A204.1 (cell line): Measurements from ENCODE around the gene TUBG1.
"Not testable (repeated sequence)": the region's sequence is repeated elsewhere in the genome, so short reads cannot be mapped to it uniquely, and the experiment has no call there.

Source experiments
- FAIRE-seq: peaks from 2 replicates; lab custom pipeline; 2012; peaks lifted over from hg19 to GRCh38; lab: Jason Lieb, UNC

The TUBG1 gene

DNA sequence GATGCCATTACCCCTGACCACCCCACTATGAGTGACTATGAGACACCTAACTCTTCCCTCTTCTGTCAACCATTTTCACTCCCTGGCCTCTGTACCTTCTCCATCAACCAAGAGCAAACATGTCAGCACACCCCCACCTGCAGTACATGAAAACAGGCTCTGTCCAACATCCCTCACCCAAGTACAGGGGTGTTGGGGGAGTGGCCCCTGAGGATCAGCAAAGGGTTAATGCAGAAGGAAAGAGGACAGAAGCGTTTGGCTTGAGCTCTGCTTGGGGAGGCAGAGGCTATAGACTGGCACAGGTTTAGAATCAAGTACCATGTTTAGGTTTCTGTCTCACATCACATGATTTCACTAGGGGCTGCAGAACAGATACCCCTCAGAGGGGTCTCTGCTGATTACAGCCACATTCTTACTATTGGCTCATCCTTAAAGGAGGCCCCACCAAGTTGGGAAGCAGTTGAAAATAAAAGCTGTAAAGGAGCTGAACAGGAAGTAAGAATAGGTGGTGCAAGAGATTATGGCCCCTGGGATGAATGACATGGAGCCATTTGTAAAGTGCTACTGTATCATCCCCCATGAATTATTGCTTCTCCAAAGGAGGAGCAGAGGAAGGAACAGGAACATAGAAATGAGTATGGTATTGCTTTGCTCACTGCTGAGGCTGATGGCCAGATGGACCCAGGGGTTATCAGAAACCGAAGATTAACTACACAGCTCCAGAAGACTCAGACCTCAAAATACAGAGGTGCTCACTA, 29.5 kb upstream of the TUBG1 start:
- no peak for FAIRE-seq

DNA sequence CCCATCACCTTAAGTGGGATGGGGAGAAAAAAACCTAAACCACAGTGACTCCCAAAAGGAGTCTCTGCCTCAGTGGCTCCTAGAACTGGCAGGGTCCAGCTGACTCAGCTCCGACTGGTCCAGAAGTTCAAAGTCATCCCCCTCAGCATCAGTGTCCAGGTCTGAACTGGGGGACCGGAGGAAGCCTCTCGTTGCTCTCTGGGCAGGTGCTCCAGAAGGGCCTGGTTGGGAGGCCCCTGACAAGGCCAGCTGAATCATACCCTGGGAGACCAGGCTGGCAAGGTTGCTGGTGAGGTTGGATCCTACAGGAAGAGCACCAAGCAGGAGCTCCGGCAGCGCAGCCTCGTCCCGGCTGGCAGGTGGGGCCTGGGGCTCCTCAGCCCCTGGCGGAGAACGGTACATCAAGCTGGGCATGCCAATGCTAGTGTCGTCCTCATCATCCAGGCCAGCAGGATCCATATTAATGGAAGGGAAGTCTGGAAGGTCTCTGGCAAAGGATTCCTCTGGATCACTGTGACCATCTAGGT, 27.7 kb upstream of the TUBG1 start:
- no peak for FAIRE-seq

DNA sequence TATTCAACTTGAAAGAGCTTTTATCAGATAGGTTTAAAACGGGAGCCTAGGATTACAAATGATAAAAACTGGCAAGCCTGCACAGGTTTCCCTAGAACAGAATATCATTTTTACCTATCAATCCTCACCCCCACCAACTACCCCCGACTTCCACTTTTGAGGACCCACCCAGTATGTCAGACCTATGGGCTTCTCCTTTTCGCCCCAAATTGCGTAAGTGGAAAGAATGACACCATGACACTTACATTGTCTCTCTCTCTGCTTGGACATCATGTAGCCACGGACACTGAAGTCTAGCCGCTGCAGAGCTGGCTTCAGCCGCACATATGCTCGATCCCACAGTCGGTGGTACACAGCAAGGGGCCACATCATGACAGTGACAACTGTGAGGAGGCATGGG, 24.6 kb upstream of the TUBG1 start:
- FAIRE-seq = no peak

DNA sequence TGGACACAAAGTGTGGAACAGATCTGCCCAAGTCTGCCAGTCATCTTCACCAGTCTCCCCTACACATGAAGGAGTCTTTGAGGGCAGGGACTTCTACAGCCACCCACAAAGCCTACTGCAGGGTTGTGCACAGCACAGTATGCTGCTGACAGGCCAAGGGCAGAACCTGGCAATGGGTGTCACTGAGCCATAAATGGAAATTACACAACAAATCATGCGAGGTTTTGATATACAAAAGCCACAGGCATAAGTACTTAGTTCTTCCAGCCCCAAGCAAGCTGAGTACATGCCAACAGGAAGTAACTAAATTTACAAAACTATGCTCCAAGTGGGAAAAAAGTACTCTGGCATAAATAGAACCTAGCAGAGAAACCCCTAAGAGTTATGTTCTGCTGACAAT, 24.1 kb upstream of the TUBG1 start:
- FAIRE-seq = no peak

DNA sequence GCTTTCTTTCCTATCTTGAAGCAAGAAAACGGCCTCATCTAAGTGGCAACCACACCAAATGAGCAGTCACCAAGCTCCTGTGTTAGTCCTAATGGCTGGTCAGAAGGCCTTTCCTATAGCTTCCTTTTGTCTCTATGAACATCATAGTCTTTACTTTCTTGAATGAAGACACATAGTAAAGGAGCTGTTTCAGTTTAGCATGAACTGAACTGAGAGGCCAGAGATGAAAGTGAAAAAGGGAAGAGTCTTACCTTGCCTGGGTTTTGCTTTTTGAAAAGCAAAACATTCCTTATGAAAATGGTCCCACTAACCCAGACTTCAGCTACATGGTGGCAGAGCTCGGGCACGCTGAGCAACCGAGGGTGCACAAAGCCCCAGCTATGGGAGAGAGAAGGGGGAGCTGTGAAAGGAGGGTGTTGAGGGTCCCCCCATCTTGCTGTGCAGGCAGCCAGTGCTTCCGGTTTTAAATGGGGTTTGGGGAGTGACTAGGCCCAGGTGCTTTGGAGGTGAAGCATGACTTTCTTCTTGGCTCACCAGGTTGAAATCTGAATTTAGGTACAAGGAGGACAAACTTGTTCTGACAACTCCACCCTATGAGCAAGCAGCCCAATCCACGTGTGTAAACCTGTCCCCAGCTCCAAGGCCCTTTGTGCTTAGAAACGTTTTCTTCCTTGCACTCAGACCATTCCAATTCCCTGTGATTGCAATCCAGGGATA, 22.8 kb upstream of the TUBG1 start:
- no peak for FAIRE-seq

DNA sequence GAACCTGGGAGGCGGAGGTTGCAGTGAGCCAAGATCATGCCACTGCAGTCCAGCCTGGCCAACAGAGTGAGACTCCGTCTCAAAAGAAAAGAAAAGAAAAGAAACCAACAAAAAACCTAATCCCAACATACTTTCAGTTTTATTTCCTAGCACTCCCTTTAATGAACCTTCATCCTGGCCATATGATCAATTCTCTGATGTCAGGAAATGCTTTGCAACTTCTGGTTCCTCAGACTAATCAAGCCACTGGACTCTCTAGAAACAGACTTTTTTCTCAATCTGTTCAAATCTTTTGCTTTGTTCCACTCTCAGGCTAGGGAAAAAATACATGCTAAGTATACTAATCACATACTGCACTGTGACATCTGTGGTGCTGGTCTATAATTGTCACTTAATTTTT, 18.6 kb upstream of the TUBG1 start:
- no peak for FAIRE-seq

DNA sequence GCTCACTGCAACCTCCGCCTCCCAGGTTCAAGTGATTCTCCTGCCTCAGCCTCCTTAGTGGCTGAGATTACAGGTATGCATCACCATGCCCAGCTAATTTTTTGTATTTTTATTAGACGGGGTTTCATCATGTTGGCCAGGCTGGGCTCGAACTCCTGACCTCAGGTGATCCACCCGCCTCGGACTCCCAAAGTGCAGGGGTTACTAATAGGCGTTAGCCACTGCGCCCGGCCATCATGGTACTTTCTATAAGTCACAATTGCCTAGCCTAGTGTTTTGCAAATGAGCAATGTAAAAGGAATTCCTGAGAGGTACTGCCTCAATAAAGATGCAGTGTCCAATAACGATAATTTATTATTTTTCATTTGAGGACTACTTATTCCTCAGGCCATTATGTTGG, 18.1 kb upstream of the TUBG1 start:
- FAIRE-seq = no peak

DNA sequence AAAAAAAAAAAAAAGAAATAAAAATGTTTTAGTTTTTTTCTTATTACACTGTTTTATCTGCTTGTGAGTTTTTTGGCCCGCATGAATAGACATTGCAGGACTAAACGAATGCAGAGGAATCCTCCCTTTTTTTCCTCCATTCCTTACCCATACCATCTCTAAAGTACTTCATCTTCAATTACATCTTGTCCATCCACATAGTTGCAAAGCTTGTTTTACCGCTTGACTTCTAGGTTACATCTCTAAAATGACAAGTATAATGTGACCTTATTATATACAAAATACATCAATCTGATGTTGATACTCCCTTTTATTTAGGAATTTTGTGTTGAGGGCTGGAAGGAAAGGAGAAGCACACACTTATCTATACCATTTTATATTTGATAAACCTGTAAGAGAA, 13.1 kb upstream of the TUBG1 start:
- FAIRE-seq = no peak

DNA sequence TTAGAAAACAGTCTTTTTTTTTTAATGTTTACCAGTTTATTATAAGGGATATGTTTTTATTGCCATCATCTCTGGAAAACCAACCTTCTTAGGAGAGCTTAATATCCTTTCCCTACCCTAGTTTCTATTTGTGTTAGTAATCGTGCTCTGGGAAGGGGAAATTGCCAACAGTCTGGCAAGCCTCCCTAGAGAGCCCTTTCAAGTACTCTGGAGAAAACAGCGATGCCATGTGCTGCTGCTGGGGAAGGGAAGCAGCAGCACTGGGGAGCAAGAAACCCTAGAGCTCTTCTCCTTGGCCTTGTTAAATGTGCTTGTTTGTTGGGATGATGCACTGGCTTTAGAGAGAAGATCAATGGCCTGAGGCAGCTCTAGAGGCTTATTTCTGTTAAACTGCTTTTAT, 10.6 kb upstream of the TUBG1 start:
- FAIRE-seq = no peak

DNA sequence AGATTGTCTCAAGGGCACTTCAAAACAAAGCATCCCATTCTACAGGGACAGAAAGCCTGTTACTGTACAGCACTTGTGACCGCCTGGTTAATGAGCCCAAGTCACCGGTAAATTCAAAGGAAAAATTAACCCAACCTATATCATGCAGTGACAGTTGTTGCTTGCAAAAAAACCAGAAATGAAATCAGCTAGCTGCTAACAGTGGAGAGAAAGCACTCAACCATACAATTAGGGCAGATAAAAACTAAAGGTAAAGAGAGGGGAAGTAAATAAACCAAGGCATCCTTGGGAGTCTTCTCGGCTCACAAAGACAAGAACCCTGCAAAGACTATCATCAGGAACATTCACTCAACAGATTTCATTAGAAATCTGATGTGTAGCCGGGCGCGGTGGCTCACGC, 6.2 kb upstream of the TUBG1 start:
- FAIRE-seq = no peak

DNA sequence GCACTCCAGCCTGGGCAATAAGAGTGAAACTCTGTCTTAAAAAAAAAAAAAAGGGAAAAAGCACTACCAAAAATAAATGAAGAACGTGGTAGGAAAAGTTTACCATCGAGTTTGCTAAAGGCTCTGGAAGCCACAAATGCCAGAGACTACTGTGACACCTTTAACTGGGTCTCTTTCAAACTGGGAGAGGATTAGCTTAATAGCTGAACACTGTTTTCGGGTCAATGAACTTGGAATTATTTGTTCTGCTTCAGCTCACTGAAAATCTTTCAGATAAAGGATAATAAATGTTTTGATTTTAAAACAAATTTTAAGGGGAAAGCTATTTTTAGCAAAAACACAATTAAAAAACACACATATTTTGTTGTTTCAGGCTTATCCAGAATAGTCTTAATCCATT, 1.7 kb upstream of the TUBG1 start:
- FAIRE-seq = no peak

DNA sequence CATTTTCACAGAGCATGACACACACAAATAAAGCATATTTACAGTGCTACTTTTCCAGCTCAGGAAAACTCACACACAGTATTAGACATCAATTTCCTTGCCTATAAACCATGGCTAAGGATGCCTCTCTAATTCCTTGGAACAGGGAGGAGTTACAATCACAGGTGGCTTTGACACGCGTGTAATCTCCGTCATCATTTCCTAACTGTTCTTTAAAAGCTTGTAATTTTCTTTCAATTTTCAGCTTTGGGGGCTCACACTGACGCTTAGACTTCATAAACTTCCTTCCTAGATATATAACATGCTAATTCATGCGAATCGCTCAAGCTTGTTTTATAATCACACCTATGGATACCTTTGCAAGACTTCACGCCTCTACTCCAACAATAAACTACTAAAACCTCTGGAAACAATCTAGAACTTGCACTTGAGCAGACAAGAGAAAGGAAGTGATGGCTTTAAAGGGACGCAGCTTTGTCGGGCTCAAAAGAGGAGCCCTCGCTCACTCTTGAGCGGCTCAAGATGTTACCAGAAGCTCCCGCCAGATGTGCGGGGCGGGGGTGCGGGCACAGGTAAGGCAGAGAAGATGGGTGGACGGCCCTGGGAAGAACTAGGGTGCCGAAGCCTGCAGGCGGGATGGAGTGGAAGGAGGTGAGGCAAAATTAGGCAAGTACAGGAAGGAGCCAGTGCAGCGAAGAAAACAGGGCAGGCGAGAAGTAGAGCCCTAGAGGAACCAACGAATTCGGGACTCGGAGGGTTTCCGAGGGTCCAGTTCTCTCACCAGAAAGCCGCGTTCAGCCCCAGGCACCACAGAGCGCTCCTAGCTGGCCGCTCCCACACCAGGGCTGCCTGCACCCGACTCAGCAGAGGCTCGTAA, 940 bp upstream of the TUBG1 start:
- FAIRE-seq = no peak

DNA sequence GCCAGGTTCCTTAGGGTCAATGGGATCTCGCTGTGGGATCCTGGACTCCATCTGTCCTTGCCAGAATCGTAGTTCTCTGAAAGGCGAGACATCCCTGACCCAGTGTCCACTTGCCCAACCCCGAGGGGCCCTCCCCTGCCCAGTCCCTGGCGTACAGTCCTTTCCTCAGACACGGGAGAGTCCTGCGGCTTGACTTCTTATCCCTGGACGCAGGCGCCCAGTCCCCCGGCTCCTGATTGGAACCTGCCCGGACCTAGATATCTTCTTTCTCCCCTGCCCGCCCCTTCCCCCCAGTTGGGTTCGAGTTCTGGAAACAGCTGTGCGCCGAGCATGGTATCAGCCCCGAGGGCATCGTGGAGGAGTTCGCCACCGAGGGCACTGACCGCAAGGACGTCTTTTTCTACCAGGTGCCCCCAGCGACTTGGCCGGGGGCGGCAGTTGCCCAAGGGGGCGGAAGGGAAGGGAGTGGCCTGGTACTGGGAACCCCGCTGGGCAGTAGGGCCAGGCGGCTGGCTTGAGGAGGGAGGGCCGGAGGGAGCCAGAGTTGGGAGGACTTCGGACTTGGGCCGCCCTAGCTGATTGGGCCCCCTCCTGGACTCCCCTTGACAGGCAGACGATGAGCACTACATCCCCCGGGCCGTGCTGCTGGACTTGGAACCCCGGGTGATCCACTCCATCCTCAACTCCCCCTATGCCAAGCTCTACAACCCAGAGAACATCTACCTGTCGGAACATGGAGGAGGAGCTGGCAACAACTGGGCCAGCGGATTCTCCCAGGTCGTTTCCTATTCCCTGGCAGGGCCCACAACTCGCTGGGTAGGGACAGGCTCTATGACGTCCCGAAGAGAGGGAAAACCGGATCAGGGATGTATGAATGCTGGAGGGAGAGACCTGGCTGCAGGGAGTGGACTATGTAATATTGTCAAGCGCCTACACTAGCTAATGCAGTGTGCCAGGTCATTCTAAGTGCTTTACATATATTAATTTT, 625 bp downstream of the TUBG1 start:
- not testable (repeated sequence) for FAIRE-seq

DNA sequence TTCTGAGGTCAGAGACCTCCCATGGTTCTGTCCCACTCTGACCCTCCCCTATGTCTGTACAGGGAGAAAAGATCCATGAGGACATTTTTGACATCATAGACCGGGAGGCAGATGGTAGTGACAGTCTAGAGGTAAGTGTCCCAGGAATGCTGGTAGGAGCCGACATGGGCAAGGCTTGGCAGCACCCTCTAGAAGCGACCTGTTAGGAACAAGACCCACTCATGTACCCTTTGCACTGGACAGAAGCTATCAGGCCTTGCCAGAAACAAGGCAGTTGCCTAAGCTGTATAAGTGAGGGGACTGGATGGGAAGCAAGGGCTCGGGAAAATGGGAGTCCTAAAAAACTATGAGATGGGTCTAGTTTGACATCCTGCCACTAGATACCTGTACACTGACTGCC, 2.5 kb downstream of the TUBG1 start:
- FAIRE-seq = no peak

DNA sequence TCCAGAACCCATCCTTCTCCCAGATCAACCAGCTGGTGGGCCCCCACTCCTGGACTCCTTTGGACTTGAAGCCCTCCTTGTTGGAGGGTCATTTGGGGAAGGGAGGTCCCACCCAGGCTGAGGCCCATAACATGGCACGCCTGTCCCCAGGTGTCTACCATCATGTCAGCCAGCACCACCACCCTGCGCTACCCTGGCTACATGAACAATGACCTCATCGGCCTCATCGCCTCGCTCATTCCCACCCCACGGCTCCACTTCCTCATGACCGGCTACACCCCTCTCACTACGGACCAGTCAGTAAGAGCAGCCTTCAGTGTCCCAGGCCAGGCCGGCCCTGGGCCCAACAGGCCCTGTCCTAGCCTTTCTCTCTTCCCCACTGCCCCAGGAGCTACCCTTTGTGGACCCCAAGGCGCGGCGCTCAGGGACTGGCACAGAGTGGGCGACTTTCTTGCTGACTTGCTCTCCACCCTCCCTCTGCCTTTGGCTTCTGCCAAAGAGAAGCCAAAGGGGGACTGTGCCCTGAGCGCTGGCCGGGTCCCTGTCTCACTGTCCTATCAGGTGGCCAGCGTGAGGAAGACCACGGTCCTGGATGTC, 4.3 kb downstream of the TUBG1 start:
- FAIRE-seq = no peak

DNA sequence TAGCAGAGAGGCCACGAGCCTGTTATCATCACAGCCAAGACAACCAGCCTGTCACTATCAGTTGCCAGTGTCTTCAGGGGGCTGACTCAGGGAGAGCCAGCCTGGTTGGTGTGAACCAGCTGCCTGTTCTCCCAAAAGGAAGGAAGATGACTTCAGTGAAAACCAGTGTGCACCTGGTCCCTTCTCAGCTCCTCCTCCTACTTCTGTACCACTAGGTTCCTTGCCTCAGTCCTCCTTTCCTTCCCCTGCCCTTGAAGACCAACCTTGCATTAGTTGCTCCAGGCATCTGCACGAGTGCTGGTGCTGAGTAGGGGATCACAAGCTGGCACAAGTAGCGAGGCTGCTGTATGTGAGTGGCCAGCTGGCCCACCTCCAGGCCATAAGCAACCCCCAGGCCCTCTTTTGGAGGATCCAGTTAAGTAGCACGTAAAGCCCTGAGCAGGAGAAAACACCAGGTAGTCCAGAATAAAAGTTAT, 8.5 kb downstream of the TUBG1 start:
- no peak for FAIRE-seq

DNA sequence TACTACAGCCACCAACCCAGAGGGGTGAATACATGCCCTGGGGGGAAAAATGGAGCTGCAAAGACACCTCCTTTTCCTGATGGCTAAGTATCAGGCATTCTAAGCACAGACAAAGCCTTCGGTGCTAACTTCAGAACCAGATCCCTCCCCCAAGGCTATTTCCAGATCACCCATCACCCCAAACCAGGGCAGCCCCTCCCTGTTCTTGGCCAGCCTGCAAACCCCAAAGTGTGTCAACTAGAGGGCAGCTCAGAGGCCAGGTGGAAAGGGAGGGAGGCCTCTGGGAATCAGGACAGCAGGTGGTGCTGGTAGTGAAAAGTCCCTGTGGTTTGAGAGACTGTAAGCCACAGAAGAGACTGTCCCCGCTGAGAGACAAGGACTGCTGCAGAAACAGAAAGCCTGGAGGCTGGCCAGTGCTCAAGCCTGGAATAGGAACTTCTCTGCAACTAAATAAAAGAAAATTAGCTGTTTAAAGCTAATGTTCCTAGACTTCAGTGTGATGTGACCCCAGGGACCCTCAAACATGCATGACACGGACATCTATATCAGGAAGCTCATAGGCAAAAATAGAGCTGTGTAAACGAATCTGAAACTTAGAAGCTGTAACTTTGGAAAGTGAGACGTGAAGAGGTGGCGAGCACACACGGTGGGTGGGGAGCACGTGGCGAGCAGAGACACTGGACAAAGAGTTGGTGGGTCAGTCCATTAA, 9.1 kb downstream of the TUBG1 start:
- no peak for FAIRE-seq

DNA sequence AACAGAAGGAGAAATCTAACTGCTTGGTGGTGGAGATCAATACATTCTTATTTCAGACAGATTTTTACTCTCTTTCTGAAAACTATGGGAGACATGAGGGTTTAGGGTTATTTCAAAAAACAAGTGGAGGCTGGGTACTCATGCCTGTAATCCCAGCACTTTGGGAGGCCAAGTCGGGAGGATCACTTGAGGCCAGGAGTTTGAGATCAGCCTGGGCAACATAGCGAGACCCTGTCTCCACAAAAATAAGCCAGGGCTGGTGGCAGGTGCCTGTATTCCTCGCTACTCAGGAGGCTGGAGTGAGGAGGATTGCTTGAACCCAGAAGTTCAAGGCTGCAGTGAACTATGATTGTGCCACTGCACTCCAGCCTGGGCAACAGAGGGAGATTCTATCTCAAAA, 12.5 kb downstream of the TUBG1 start:
- FAIRE-seq = not testable (repeated sequence)

DNA sequence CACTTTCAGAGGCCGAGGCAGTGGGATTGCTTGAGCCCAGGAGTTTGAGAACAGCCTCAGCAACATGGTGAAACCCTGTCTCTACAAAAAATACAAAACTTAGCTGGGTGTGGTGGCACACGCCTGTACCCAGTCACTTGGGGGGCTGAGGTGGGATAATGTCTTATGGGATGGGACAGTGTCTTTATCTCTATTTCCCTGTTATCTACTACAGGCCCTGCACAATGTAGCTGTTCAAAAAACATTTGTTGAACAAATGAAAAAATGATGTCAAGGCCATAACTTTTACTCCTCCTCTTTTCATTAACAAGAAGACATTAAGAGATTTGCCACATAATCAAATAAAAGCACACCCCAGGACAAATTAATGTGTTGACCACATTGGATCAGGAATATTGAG, 13.8 kb downstream of the TUBG1 start:
- FAIRE-seq = no peak
